Activated CD4-positive, alpha-beta T cell treated with anti-CD3 and anti-CD28 coated beads, Interleukin-2, amount 50 U/mL, for 1 hour (primary cell): ENCODE measurements around the gene CDH4.

Experiments used
- DNase-seq: peaks from one replicate; pipeline ENCODE4 v3.0.0-alpha.2; 2020

CDH4 gene

DNA sequence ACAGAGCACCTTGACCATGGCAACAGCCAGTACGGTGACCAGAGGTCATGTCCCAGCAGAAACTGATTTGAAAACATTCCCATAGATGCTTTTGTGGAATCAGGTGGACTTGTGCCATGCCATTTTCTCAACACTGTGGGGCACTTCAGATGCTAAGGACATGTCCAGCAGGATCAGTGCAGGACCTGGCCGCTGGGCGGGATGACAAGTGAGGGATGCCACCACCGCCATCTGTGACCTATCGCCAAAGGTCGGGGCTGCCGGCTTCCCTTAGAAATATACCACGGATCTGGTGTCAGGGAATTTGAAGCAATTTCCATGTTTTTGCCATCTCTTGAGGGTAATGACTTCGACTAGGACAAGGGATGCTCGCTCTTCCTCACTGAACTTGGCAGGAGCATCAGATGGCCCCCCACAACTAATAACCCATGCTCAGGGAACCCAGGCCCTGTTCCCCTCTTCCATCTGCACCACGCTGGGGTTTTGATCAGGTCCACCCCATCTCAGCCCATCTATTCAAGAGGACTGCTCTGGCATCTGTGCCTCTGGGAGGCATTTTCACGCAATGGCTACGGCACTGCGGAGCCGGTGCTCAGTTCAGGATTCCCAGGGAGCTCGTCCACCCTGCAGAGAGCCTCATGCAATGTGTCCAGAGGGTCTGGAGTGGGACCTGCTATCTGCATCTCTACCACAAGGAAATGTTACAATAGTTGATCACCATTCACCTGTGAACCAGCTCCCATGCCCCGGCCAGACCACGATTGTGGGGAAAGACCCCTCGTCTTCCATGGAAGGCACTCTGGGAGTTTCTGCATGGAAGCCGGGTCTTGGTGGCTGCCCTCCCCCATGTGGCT lies 511.1 kb downstream of the CDH4 start:
- no peak for DNase-seq

DNA sequence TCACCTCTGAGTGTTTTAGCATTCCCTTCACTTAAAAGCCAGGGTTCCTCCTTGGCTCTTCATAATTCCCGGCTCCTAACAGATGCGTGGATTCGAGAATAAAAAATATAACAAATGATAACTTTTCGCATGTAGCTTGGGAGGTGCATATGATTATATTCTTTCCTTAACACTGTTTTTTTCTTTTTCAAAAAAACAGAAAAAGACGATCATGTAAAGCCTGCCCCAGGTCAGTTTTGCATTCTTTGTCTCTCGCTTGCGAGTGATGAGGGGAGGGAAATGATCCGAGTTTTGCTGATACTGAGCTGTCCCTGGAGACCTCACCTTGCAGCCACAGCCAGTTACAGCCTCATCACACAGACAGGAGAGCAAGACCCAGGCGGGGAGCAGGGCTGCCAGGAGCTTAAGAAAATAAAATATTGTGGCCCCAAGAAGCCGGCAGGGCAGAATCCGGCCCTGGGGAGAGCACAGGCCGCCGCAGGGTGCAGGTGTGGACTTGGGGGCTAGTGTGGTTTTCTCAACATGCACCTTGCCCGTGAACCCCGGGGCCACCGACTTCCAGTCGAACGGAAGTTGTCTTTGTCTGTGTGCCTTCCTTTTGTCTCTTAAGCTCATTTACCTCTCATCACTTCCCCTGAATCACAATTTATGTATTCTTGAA lies 511.8 kb downstream of the CDH4 start:
- DNase-seq = no peak

DNA sequence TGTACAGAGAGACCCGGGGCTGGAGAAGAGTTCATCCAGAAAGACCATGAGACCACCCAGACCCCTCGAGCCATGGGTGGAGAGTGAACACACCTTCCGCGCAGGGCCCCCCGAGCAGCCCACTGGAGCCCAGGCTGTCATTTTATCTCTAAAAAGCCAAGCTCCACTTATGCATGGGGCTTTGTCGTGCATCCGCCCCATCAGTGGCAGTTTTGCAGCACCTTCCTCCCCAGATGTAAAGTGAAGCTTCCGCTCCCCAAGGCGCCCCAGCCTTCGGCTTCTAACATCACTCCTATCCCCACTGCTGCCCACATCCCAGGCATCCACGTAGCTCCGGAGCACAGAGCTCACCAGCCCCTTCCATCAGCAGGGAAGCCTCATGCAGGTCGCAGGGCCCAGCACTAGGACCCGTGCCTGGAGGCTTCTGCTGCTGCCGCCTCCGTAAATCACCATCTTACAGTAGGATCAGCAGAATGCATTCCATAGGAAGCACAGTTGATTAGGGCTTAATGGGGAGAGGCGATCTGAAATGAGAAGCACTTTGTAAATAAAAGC lies 512.5 kb downstream of the CDH4 start:
- DNase-seq = no peak

DNA sequence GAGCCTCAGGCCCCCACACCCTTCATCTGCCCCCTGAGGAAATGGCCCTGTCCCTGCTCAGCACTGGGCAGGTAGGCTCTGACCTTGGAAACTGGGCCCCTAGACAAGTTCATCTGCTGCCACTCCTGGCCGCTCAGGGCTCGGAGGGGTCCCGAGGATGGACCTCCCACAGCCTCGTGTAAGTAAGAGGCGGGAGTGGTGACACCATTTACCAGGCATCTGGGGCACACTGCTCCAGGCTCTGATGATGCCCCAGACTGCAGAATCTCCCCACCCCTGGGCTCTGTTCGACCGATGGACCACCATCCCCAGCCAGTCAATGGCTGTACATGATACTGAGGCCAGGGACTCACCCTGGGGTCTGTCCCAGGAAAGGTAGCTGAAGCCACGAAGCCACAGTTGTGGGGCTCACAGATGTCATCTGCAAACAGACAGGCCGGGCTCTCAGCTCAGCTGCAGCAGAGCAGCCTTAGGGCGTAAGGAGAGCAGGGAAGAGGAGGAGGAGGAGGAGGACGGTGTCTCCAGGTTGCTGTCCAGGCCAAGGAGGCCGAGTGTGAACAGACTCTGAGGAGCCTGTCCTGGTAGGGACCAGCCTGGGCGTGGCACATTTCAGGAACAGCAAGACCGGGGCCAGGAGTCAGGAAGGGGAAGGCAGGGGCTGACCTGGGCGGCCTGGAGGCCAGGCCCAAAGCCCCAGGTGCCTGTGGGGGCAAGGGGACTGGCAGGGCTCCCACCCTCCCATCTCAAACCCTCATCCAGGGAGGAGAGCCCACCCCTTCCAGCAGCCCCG lies 513.2 kb downstream of the CDH4 start:
- no peak for DNase-seq

DNA sequence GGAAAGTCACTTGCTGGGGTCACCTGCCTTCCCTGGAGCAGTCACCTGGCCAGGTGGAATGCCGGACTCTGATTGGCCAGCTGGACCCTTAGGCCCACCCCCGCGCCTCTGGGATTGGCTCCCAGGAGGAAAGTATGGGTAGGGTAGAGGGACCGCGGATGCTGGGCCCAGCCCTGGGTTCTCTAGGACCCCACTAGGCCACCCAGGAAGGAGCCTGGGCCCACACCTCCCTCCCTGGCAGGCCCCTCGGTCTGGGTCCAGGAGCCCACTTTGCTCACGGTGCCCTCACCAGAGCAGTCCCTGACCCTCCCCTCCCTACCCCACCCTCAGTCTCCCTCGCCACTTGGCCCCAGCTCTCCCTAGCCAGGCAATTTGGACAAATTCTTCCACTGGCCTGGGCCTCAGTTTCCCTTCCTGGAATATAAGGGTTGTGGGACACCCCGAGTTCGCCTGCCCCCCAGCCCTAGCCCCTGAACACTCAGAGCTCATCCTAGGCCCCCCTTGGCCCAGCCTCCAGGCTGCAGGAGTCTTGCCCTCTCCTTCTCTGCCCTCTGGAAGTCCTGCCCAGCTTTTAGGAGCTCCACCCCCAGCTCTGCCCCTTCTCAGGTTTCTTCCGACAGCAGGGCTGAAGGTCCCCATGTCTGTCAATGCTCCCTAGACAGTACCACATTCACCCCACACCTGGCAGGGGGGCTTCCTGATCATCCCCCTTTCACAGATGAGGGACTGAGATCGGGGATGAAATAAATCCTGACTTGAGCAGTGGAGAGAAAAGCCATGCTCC lies 514.0 kb downstream of the CDH4 start:
- no peak for DNase-seq

DNA sequence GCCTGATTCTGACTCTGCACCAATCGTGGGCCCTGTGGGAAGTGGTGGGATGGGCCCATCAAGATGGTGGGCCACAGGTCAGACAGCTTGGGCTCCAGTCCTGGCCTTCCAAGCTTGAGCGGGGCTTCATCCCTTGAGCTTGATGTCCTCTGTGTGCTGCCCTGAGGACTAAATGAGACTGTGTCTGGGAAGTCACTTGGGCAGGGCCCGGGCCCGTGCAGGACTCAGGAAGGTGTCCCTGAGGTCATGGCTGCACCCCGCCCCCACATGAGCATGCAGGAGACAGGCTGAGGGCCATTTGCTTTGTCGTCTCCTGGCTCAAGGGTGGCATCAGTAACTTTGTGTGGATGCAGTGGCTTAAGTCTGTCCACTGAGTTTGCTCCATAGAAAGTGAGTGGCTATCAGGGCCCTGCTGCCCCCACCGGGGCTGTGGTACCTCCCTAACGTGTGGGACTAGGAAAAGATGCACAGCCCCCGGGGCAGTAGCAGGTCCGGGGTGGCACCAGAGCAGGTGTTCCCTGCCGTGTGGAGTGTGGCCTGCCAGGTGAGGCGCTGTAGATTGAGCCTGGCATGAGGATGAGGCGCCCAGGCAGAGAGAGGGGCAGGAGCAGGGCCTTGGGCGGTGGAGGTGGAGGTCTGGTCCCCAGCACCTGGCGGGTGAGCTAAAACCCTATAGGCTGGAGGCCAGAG lies 515.0 kb downstream of the CDH4 start:
- no peak for DNase-seq

DNA sequence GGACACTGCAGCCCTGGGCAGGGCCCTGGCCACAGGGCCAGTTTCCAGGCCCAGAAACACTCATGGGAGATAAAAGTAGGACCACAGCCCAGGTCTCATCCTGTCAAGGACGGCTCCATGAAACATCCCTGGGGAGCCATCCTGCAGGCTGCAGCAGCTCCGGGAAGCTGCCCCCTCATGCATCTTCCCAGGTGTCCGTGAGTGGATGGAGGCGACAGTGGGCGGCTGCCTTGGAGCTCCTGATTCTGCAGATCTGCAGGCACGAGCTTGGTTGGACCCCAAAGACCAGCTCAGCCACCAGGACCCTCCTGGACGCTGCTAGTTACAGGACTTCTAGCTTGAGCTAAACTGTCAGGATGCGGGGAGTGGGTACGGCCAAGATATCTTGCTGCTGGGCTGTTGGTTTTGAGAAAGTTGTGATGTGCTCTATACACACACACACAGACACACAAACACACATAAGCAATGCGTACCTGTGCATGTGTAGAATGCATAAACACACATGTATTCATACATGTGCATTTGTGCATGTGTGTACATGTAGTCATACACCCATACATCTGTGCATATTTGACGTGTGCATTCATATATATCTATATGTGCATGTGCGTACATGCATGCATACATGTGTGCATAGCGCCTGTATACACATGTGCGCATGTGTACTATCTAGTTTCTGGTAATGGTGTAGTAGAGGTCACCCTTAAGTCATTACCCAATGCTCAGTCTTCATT lies 515.9 kb downstream of the CDH4 start:
- DNase-seq = no peak

DNA sequence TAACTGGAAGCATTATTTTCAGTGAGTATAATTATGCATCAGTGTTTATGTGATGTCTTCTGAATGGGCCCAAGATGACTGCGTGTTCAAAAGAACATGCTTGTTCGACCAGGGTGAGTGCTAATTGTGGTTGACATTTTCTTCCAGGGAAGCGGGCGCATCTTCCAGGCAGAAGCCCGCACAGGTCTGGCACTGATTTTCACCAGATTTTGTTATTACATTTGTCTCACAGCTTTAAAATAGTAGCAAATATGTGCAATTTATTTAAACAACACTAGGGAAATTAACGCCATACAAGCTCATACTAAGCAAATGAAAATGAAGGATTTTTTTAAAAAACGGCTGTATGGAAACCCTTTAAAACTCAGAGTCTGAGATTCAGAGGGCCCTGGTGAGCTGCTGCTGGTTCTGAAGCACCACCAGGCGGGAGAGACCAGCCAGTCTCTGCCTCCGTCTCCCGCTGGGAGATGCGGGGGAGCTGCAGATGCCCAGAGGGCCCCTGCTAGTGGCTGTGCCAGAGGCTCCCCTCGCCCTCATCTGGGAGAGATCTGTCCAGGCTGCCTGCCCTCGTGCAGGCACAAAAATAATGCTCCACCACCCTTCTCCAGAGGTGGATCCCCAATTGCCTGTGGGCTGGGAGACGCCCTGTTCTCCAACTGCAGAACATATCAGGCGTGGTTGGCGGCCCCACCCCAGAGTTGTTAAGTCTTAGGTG lies 516.7 kb downstream of the CDH4 start:
- DNase-seq = no peak

DNA sequence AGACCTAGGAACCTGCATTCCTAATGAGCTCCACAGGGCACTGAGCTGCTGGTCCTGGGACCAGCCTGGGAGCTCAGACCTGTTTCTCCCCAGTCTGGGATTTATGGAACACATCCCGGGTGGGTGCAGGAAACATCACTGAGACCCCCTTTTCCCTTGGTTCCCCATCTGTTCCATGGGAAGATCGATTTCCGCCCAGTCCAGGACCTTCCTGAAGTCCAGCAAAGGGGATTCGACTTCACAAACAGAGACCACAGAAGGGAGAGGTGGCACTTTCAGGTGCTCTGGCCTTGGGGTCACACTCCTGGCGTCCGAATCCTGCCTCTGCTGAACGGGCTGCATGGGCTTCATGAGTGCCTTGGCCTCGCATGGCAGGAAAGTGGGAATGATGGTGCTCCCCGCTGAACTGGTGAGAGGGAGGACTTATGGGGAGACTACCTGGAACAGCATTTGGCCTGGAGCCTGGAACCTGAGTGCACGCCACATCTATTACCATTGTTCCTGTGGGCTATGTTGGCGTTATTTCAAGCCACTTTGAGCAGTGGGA lies 517.3 kb downstream of the CDH4 start:
- DNase-seq = no peak

DNA sequence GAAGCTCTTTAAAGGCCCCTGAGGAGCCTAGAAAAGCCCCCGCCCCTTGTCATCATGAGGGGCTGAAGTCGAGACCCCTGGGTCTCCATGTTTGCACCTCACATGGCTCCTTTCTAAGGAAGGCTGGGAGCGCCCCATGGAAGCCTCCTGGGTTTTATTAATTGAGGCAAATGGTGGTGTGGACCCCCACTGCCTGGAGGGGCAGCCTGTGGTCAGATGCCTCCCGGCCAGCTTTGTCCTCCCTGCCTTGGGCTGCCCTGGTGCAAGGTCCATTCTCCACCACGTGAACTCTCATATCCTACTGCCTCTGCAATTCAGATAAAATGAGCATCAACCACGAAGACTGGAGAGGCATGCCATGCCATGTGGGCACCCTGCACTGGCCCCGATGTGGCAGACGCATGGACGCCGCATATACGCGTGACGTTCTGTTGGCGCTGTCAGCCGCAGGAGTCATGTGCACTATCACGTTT lies 518.1 kb downstream of the CDH4 start:
- DNase-seq = no peak

DNA sequence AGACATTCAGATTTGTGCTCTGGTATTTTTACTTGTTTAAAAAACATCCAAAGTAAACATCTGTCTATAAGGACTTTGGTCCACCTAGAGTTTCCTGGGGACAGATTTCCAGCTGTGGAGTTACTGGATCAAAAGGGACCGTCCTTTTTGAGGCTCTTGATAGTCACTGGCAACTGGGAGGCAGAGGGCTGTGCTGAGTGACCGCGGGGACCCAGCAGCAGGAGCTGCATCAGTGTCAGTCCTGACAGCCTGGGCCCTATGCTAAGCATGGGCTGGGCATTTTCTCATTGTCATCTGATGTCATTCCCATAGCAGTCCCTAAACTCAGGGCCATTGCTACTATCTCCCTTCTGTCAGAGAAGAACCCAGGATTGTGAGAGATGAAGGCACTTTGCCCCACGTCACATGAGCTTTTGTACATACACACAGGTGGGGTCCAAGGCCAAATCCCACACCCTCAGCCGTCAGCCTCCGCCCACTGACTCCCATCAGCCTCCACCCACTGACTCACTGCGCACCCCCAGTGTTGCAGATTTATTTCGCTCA lies 519.8 kb downstream of the CDH4 start:
- no peak for DNase-seq

DNA sequence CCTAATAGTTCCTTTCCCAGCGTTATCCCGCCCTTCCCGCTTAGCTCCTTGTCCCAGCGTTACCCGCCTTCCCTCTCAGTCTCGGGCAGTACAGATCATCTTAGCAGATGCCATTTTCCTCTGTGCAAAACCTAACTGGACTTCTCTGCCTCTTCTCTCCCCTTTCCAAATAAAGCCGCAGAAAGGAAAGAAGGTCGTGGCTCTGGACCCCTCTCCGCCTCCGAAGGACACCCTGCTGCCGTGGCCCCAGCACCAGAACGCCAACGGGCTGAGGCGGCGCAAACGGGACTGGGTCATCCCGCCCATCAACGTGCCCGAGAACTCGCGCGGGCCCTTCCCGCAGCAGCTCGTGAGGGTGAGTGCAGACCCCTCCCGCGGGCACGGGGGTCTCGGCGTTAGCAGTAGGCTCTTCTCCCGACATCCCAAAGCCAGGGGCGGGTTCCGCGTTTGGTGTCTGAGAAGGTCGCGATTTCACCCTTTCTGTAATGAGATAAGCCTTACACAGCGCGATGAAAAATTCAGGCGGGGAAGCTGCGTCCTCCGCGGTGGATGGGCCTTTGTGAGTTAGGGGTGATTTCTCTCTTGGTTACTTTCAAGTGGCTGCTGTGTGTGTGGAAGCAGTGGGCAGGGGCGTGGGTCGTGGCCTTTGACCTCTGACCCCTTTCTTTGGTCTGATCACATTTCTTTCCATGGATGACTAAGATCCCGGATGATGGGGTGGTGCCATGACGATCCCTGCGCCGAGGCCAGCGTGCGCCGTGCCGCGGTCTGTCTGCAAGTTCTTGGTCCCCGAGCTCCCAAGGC lies 521.0 kb downstream of the CDH4 start:
- no peak for DNase-seq

DNA sequence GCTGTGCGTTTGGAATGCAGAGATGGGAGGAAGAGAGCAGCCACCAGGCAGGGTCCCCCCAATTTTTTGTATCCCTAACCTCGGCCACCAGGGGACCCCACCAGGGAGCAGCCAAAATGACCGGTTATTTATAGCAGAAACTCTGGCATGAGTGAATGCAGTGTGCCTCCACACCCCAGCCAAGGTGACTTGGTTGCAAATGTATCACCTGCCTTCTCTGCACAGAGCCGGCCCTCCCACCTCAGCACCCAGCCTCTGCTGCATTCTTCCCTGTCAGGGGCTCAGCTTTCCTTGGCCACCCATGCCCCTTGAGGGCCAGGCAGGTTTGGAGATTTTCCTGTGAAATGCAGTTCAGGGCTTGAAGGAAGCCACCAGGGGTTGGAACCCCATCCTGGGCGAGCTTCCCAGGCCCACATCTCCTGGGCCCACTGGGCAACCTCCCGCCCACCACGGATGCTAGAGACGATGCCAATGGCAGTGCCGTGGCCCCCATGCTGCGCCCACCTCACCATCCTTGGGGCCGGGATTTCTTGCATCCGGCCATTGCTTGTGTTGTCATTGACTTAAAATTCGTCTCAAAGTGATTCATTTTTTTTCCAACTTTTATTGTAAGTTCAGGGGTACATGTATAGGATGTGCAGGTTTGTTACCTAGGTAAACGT lies 522.0 kb downstream of the CDH4 start:
- no peak for DNase-seq

DNA sequence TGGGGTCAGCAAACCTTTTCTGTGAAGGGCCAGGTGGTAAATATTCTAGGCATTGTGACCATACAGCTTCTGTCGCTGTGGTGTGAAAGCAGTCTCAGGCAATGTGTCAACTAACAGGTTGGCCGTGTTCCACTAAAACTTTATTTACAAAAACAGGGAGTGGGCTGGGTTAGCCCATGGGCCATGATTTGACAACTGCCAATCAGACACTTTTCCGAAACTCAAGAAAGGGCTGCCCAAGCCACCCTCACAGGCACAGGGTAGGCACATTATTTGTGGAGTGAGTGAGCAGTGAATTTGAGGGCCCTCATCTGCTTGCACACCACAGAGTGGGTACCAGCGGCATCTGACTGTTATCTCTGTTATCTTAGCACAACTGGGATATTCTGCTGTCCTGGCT lies 523.4 kb downstream of the CDH4 start:
- DNase-seq = no peak

DNA sequence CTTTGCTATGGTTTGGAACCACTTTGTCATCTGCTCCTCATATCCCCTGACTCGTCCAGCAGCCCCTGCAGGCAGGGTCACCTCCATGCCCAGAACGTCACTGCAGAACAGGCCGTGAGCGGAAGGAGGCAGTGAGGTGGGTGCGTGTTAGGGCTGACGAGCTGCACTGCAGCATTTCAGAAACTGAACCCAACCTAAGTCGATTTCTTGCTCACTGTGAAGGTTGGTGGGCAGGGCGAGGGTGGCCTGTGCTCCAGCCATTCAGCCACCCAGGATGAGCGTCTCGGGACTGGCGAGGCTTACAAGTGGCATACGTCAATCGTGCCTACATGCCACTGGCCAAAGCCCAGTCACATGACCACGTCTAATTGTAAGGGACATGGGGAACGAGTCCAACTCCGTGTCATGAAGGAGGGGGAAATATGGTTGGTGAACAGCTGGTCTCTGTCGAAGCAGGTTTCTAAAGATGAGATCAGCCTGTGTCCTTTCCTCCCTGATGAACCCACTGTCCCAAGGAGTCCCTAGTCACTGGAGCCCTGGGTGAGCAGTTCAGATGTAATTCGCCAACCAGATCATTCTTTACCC lies 524.5 kb downstream of the CDH4 start:
- DNase-seq = no peak

DNA sequence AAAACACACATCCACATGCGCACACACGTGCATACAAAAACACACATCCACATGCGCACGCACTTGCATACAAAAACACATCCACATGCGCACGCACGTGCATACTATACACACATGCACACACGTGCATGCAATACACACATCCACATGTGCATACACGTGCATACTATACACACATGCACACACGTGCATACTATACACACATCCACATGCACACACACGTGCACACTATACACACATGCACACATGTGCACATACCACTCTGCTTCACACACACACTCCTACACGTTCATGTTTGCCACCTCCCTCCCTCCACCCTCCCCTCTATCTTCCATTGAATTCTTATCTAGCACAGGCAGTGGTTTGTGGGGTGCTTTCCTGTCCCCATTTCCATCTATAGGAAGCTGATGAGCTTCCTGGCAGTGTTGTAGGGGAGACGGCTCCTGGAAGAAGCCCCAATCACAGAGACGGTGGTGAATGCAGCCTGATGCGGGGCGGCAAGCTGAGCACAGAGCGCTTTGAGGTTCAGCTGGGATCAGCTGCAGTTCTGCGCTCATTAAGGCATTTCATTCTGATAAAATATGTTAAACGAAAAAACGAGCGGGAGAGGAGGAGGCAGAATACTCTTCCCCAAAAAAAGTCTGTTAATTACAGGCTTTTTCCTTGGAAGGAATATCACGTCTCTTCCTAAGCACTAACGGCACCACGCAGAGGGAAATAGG lies 525.9 kb downstream of the CDH4 start:
- DNase-seq = no peak

DNA sequence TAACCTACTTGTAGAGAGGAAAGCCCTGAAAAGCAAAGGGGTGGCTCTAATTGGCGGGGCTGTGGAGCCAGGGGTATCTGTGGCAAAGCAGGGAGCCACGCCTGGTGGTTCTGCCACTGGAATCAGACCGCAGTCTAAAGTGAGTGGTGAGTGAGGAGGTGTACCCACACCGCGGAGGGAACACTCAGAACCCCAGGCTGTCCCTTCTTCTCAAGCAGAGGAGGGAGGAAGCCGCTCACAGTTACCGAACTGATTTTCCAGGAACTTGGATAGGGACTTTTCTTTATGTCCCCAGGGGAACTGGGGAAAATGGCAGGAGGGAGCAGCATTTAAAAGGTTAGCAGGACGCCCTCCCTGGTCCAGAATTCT lies 526.4 kb downstream of the CDH4 start:
- DNase-seq = no peak
